ENCODE measurements around the gene ELAVL3.

The ELAVL3 gene

GRCh38 chr19:11456659-11457058 lies 24.2 kb downstream of the ELAVL3 start:
- TF ChIP-seq, protein P1, sequence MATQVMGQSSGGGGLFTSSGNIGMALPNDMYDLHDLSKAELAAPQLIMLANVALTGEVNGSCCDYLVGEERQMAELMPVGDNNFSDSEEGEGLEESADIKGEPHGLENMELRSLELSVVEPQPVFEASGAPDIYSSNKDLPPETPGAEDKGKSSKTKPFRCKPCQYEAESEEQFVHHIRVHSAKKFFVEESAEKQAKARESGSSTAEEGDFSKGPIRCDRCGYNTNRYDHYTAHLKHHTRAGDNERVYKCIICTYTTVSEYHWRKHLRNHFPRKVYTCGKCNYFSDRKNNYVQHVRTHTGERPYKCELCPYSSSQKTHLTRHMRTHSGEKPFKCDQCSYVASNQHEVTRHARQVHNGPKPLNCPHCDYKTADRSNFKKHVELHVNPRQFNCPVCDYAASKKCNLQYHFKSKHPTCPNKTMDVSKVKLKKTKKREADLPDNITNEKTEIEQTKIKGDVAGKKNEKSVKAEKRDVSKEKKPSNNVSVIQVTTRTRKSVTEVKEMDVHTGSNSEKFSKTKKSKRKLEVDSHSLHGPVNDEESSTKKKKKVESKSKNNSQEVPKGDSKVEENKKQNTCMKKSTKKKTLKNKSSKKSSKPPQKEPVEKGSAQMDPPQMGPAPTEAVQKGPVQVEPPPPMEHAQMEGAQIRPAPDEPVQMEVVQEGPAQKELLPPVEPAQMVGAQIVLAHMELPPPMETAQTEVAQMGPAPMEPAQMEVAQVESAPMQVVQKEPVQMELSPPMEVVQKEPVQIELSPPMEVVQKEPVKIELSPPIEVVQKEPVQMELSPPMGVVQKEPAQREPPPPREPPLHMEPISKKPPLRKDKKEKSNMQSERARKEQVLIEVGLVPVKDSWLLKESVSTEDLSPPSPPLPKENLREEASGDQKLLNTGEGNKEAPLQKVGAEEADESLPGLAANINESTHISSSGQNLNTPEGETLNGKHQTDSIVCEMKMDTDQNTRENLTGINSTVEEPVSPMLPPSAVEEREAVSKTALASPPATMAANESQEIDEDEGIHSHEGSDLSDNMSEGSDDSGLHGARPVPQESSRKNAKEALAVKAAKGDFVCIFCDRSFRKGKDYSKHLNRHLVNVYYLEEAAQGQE (IDR thresholded peaks at IDR 0.05; ENCODE audit: insufficient read depth in 1 of 2, low read depth in 2 of 2, low read length in 2 of 2): no peak
- no peak for TF ChIP-seq TAF1 (IDR thresholded peaks at IDR 0.05; ENCODE audit: borderline replicate concordance, insufficient read depth, low read length)
- TF ChIP-seq SIN3A (IDR thresholded peaks at IDR 0.05; ENCODE audit: borderline replicate concordance, insufficient read depth, low read length): no peak
- TF ChIP-seq POLR2AphosphoS5 (IDR thresholded peaks at IDR 0.05; ENCODE audit: low read depth, low read length): no peak
- TF ChIP-seq FOXP2 (optimal IDR thresholded peaks at IDR 0.05; ENCODE audit: borderline replicate concordance, extremely low read depth, extremely low read length, insufficient read depth): no peak

DNA sequence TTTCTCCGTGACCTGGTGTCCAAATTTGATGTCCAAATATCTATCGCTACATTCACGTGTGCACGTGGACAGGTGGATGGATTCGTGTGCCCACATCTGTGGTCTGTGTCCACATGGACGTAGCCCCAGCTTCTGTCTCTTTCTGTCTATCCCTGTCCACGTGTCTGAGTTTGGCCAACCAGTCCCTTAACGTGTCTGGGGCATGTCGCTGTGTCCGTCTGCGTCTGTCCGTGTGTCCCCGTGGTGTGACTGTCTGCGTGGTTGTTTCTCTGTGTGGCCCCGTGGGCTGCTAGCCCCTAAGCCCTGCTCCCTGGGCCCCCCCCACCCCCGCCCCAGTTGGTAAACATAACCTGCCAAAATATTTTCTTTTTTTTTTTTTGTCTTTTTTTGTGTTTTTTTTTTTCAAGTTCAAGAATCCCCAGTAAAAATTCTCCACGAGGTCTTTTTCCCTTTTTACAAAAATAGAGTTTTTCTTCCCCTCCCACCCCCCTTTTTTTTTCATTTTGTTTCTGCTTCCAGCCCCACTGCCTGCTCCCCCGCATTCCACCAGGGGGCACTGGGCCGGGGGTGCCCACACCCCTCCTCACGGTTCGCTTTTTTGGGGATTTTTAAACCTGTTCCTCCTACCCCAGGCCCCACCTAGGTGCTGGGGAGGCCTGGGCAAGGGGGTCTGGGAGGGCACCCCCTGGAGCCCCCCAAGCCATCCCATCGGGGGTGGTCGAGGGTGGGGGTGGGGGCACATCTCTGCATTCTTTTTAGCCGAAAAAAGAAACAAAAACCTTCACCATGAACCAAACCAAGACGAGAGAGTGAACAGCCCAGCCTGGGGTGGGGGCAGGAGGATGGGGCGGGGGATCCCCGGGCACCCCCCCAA lies 27.1 kb downstream of the ELAVL3 start:
- TF ChIP-seq SIN3A (IDR thresholded peaks at IDR 0.05; ENCODE audit: borderline replicate concordance, insufficient read depth, low read length) (no peak), FOXP2 (optimal IDR thresholded peaks at IDR 0.05; ENCODE audit: borderline replicate concordance, extremely low read depth, extremely low read length, insufficient read depth) (no peak), TAF1 (IDR thresholded peaks at IDR 0.05; ENCODE audit: borderline replicate concordance, insufficient read depth, low read length) (no peak), POLR2AphosphoS5 (IDR thresholded peaks at IDR 0.05; ENCODE audit: low read depth, low read length) (no peak)
- TF ChIP-seq, protein P1 (IDR thresholded peaks at IDR 0.05; ENCODE audit: insufficient read depth in 1 of 2, low read depth in 2 of 2, low read length in 2 of 2): no peak

DNA sequence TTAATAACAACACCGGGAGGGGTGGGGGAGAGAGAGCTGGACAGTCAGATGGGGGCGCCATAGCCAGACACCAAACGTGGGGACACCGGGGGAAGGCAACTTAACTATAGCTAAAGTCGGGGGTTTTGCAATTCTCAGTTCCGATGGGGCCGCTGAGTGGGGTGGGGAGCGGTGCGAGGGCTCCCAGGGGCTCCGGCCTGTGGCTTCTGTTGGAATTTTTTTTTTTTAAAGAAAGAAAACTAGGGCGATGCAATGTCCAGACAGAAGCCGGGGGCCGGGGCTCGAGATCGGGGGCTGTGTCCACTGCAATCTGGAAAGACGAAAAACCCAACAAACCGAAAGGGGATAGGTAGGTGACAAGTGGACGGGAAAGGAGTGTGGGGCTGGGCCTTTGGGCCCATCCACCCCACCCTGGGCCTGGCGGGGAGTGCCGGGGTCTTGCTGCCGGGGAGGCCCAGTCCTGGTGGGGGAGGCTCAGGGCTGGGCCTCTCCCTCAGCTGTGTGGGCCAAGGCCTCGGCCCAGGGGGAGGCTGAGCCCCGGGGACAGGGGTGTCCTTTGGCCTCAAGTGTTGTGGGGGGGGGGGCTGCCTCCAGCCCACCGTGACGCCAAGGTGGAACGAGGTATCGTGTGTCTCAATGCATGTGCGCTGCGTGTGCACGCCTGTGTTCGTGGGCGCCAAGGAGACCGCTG lies 28.1 kb downstream of the ELAVL3 start:
- TF ChIP-seq SIN3A (IDR thresholded peaks at IDR 0.05; ENCODE audit: borderline replicate concordance, insufficient read depth, low read length) (no peak), TAF1 (IDR thresholded peaks at IDR 0.05; ENCODE audit: borderline replicate concordance, insufficient read depth, low read length) (no peak), FOXP2 (optimal IDR thresholded peaks at IDR 0.05; ENCODE audit: borderline replicate concordance, extremely low read depth, extremely low read length, insufficient read depth) (no peak), POLR2AphosphoS5 (IDR thresholded peaks at IDR 0.05; ENCODE audit: low read depth, low read length) (no peak)
- TF ChIP-seq, protein P1 (IDR thresholded peaks at IDR 0.05; ENCODE audit: insufficient read depth in 1 of 2, low read depth in 2 of 2, low read length in 2 of 2): no peak

DNA sequence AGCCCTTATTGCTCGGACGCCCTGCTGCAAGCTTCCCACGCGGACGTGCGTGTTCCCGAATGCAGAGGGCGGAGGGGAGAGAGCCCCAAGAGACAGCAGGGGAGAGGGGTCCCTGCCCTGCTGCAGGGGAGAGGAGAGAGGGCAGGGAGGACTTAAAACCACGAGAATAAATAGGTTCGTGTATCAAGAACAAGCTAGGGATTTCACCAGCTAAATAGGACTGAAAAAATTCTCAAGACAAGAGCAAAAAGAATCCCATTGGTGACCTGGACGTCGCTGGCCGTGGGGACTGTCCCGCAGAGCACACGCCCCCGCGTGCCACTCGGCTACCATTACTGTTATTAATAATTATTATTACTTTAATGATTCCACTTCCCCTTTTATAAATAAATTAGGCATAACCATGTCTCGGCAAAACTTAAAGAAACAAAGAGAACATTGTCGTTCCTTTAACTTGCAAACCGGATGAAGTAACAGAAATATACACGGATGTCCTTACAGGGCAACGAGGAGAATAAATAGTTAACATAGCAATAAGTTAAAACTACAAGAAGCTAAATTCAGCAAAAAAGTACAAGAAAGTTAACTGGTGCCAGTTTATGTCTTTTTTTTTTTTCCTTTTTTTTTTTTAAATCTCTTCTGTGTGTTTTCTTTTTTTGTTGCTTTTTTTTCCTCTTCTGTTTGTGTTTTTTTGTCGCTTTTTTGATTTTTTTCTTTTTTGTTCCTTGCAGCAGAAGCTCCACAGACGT lies 28.8 kb downstream of the ELAVL3 start:
- TF ChIP-seq TAF1 (IDR thresholded peaks at IDR 0.05; ENCODE audit: borderline replicate concordance, insufficient read depth, low read length) (no peak), POLR2AphosphoS5 (IDR thresholded peaks at IDR 0.05; ENCODE audit: low read depth, low read length) (no peak), SIN3A (IDR thresholded peaks at IDR 0.05; ENCODE audit: borderline replicate concordance, insufficient read depth, low read length) (no peak), FOXP2 (optimal IDR thresholded peaks at IDR 0.05; ENCODE audit: borderline replicate concordance, extremely low read depth, extremely low read length, insufficient read depth) (no peak)
- TF ChIP-seq, protein P1 (IDR thresholded peaks at IDR 0.05; ENCODE audit: insufficient read depth in 1 of 2, low read depth in 2 of 2, low read length in 2 of 2): no peak
